LNCaP clone FGC (cell line): ENCODE measurements around the gene RAB15.
"Not testable (repeated sequence)": the region's sequence is repeated elsewhere in the genome, so short reads cannot be mapped to it uniquely, and the experiment has no call there.

Experiments used
- DNase-seq: peaks from one replicate; pipeline ENCODE4 v3.0.0-alpha.2; 2011; ENCODE audit warnings: low read depth
- H3K4me3 ChIP-seq: 2 replicates; pipeline ENCODE4 v1.5.1; 2011; ENCODE audit warnings: mild to moderate bottlenecking, low read depth, low read length, control low read depth
- CTCF ChIP-seq: IDR thresholded peaks from 2 replicates; pipeline ENCODE4 v1.5.1; 2012; ENCODE audit warnings: mild to moderate bottlenecking; ENCODE audit not compliant: control insufficient read depth, insufficient read depth; ENCODE audit errors: extremely low read depth

The RAB15 gene

GRCh38 chr14:64915029-64915424 is 57.1 kb downstream of the RAB15 start:
- no peak for TF ChIP-seq CTCF
- H3K4me3 ChIP-seq, result peak overlapping the region; percentile 96
- DNase-seq, result no peak

- DNase-seq, result peak; percentile 98
- TF ChIP-seq CTCF, result no peak
- peak within 1 kb of the TSS; percentile 96 for H3K4me3 ChIP-seq
Measured at GRCh38 chr14:64914237-64915028, 57.7 kb downstream of the RAB15 start, which contains the start of gene CHURC1. CHURC1 (plus strand) TSS chr14:64914455; CDS start chr14:64914496, 41 bp downstream.

- peak overlapping the region; percentile 96 for H3K4me3 ChIP-seq
Measured at GRCh38 chr14:64913477-64913876, 58.7 kb downstream of the RAB15 start.

DNA sequence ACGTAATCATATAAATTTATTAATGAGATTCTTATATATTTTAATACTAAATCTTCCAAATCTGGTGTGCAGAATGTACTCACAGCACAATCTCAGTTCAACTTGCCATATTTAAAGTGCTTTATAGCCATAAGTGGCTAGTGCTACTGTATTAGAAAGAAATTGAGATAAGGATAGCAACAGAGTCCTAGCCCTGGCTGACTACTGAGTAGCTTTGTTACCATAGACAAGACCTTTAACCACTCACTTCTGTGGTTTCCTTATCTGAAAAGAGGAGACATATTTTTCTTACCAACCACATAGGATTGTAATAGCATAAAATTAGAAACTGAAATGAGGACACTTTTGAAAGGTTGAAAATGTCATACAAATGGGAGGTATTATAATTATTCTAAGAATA is 59.9 kb downstream of the RAB15 start:
- H3K4me3 ChIP-seq, result no peak overlapping the region
- TF ChIP-seq CTCF, result no peak
- no peak for DNase-seq

More at GRCh38 chr14:64913477-64913876, 58.7 kb downstream of the RAB15 start:
- not testable (repeated sequence) for DNase-seq

DNA sequence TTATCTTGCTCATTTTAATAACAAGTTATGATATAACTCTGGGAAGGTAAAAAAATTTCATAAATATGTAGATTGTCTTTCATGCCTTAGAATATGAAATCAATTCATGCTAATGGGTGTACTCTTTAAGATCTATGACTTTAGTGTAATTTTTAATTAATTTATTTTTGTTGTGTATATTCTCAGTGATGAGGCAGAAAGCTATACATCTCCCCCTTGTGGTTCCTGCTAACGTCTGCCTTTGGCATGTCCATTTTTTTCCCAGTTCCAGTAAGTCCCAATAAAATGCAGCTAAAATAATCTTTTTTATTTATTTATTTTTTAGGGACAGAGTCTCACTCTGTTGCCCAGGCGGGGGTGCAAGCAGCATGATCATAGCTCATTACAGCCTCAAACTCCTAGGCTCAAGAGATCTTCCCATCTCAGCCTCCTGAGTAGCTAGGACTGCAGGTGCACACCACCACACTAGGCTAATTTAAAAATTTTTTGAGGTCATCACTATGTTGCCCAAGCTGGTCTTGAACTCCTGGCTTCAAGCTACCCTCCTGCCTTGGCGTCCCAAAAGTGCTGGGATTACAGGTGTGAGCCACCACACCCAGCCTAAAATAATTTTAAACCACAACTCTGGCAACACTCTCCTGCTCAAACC is 61.2 kb downstream of the RAB15 start:
- TF ChIP-seq CTCF, result peak; percentile 65
- H3K4me3 ChIP-seq, result no peak overlapping the region
- no peak for DNase-seq

GRCh38 chr14:64906022-64906421 is 66.1 kb downstream of the RAB15 start:
- no peak for DNase-seq
- TF ChIP-seq CTCF, result no peak
- no peak overlapping the region for H3K4me3 ChIP-seq

DNA sequence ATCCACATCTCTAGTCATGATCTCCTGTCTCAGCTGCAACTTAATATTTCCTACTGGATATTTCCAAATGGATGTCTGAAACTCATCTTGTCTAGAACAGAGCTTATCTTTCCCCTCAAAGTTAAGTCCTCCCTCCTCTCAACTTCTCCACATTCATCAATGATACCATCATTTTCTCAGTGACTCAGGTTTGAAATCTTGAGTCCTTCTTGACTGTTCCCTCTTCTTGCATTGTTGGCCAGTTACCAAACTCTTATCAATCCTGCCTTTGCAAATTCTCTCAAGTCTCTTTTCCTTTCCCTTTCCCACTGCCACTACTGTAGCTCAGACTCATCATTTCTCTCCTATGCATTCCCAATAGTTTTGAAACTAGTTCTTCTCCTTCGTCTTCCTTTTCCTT is 72.2 kb downstream of the RAB15 start:
- no peak overlapping the region for H3K4me3 ChIP-seq
- DNase-seq, result no peak
- TF ChIP-seq CTCF, result no peak
